ENCODE measurements around the gene ARHGEF7. TPM values are rescaled to one million over a fixed set of nuclear protein-coding genes. Genes with fewer than 3 reads are reported as not detected.
A peak's percentile ranks its signal among the peaks of the same experiment; 100 is the strongest.

Gene ARHGEF7
- total RNA-seq, 3 donors from 2014 or later (not counting 1 experiment from before 2014, with no cell fraction given), result 99.9 to 135 (median 105) TPM

DNA sequence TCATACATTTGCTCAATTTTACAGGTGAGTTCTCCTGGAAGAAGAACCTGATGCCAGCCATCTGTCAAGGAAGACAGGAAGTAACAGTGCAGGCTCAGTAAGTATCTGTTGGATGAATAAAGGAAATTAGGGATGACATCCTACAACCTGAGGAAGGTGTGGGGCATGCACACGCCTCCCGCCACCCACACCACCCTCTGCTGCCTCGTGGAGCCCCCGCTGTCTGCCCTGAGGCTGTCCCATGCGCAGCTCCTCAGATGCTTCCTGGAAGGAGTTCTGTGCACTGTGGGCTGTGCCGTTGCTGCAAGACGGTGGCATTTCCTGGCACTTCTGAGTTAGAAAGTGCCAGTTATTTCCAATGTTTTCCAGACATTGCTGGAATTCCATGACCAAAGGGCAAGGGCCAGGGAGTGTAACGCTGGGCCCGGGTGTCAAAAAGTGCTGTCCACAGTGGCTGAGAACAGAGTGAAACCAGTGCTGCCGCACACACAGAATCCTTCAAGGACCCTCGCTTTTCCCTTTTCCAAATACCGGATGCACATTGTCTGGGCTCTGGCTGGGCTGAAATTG is 201.1 kb downstream of the ARHGEF7 start:
- TF ChIP-seq, protein P1, sequence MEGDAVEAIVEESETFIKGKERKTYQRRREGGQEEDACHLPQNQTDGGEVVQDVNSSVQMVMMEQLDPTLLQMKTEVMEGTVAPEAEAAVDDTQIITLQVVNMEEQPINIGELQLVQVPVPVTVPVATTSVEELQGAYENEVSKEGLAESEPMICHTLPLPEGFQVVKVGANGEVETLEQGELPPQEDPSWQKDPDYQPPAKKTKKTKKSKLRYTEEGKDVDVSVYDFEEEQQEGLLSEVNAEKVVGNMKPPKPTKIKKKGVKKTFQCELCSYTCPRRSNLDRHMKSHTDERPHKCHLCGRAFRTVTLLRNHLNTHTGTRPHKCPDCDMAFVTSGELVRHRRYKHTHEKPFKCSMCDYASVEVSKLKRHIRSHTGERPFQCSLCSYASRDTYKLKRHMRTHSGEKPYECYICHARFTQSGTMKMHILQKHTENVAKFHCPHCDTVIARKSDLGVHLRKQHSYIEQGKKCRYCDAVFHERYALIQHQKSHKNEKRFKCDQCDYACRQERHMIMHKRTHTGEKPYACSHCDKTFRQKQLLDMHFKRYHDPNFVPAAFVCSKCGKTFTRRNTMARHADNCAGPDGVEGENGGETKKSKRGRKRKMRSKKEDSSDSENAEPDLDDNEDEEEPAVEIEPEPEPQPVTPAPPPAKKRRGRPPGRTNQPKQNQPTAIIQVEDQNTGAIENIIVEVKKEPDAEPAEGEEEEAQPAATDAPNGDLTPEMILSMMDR (IDR thresholded peaks at IDR 0.05), result no peak
- intact Hi-C loops (cut with micrococcal nuclease), result no loop called here
- no peak overlapping the region for H3K4me3 ChIP-seq (ENCODE audit: low read length)
- no peaks in the 10 kb centered on the region for H3K27me3 Mint-ChIP-seq (ENCODE audit: low read depth in 2 of 2)
- H3K36me3 ChIP-seq (ENCODE audit: control insufficient read depth, insufficient read depth, low read length), result no peaks in the 10 kb centered on the region
- H3K27ac Mint-ChIP-seq, result no peak overlapping the region
- no peak overlapping the region for H3K27ac ChIP-seq (ENCODE audit: low read length)
- H3K27me3 ChIP-seq (ENCODE audit: control insufficient read depth, insufficient read depth, low read length), result no peaks in the 10 kb centered on the region
- no peaks in the 10 kb centered on the region for H3K36me3 Mint-ChIP-seq
- peaks cover 1 to 2% of the 10 kb centered on the region in 2 donors for H3K4me1 Mint-ChIP-seq
- WGBS (ENCODE audit: insufficient coverage), result 90% methylated on average over 12 of the region's 12 CpGs
- no peaks in the 10 kb centered on the region for H3K9me3 Mint-ChIP-seq
- H3K9me3 ChIP-seq (ENCODE audit: control insufficient read depth, insufficient read depth, low read length), result peaks cover 8% of the 10 kb centered on the region
- no peaks in the 10 kb centered on the region for H3K4me1 ChIP-seq (ENCODE audit: control insufficient read depth, insufficient read depth, low read length)
- H3K4me3 Mint-ChIP-seq, result no peak overlapping the region
- DNase-seq, result no peak
- ATAC-seq, result no peak

- no peaks in the 10 kb centered on the region for H3K4me1 Mint-ChIP-seq
- no peak overlapping the region for H3K27ac Mint-ChIP-seq
Measured at GRCh38 chr13:111317042-111317550, 202.0 kb downstream of the ARHGEF7 start.

DNA sequence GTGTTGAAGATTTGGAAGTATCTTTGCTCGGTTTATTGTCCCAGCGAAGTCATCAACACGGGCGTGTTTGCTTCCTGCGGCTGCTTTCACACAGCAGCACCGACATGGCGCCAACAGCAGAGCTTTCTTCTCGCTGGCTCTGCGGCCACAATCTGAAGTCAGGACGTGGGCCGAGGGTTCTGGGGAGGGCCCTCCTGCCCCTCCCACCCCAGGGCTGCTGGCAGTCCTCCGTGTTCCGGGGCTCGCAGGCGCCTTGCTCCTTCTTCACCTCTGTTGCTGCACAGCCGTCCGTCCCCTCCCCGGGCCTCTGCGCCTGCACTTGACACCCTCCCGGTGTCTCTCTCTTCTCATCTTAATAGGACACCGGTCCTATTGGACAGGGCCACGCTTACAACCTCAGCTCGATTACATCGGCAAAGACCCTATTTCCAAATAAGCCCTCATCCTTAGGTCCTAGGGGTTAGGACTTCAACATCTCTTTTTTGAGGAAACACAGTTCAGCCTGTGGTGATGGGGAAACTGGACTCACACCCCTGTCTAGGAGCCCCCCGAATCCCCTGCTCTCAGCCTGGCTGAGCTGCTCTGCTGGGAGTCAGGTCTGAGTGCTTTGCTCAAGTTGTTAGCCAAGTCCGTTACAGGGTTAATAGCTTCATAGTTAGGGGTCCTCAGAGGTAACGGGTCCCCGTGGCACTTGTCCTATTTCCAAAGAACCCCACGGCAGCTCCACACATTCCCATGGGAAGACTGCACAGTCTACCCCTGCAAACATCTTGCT is 202.6 kb downstream of the ARHGEF7 start:
- no peaks in the 10 kb centered on the region for H3K36me3 Mint-ChIP-seq
- no peaks in the 10 kb centered on the region for H3K9me3 Mint-ChIP-seq
- H3K4me3 Mint-ChIP-seq, result no peak overlapping the region
- Histone ChIP-seq H3K27me3 (ENCODE audit: control insufficient read depth, insufficient read depth, low read length) (no peaks in the 10 kb centered on the region), H3K4me1 (ENCODE audit: control insufficient read depth, insufficient read depth, low read length) (no peaks in the 10 kb centered on the region), H3K9me3 (ENCODE audit: control insufficient read depth, insufficient read depth, low read length) (peaks cover 4% of the 10 kb centered on the region), H3K4me3 (ENCODE audit: low read length) (no peak overlapping the region), H3K27ac (ENCODE audit: low read length) (no peak overlapping the region), H3K36me3 (ENCODE audit: control insufficient read depth, insufficient read depth, low read length) (no peaks in the 10 kb centered on the region)
- H3K27me3 Mint-ChIP-seq (ENCODE audit: low read depth in 2 of 2), result no peaks in the 10 kb centered on the region
- TF ChIP-seq, protein P1 (IDR thresholded peaks at IDR 0.05), result no peak
- peak overlapping the region in 1 of 2 donors; percentile 22 for H3K27ac Mint-ChIP-seq
- intact Hi-C loops (cut with micrococcal nuclease), result no loop called here
- WGBS (ENCODE audit: insufficient coverage), result 92% methylated on average over 29 of the region's 29 CpGs
- H3K4me1 Mint-ChIP-seq, result no peaks in the 10 kb centered on the region
- no peak for ATAC-seq
- DNase-seq, result no peak

More at GRCh38 chr13:111317042-111317550, 202.0 kb downstream of the ARHGEF7 start:
- Mint-ChIP-seq H3K9me3 (no peaks in the 10 kb centered on the region), H3K27me3 (ENCODE audit: low read depth in 2 of 2) (no peaks in the 10 kb centered on the region), H3K36me3 (no peaks in the 10 kb centered on the region), H3K4me3 (no peak overlapping the region)
- Histone ChIP-seq H3K4me1 (ENCODE audit: control insufficient read depth, insufficient read depth, low read length) (no peaks in the 10 kb centered on the region), H3K36me3 (ENCODE audit: control insufficient read depth, insufficient read depth, low read length) (no peaks in the 10 kb centered on the region), H3K27ac (ENCODE audit: low read length) (no peak overlapping the region), H3K4me3 (ENCODE audit: low read length) (no peak overlapping the region), H3K9me3 (ENCODE audit: control insufficient read depth, insufficient read depth, low read length) (peaks cover 8% of the 10 kb centered on the region), H3K27me3 (ENCODE audit: control insufficient read depth, insufficient read depth, low read length) (no peaks in the 10 kb centered on the region)
- no peak for ATAC-seq
- intact Hi-C loops (cut with micrococcal nuclease), result no loop called here
- TF ChIP-seq, protein P1 (IDR thresholded peaks at IDR 0.05), result no peak
- 97% methylated on average over 14 of the region's 14 CpGs for WGBS (ENCODE audit: insufficient coverage)
- no peak for DNase-seq

Data from natural killer cell (primary cell).